T-helper 22 cell (primary cell): Measurements from ENCODE around the gene GRM4.
"Not testable (repeated sequence)": the region's sequence is repeated elsewhere in the genome, so short reads cannot be mapped to it uniquely, and the experiment has no call there.

Source experiments
- DNase-seq: peaks from one replicate; pipeline ENCODE4 v3.0.0-alpha.2; 2020; ENCODE audit warnings: low read depth

The GRM4 gene

DNA sequence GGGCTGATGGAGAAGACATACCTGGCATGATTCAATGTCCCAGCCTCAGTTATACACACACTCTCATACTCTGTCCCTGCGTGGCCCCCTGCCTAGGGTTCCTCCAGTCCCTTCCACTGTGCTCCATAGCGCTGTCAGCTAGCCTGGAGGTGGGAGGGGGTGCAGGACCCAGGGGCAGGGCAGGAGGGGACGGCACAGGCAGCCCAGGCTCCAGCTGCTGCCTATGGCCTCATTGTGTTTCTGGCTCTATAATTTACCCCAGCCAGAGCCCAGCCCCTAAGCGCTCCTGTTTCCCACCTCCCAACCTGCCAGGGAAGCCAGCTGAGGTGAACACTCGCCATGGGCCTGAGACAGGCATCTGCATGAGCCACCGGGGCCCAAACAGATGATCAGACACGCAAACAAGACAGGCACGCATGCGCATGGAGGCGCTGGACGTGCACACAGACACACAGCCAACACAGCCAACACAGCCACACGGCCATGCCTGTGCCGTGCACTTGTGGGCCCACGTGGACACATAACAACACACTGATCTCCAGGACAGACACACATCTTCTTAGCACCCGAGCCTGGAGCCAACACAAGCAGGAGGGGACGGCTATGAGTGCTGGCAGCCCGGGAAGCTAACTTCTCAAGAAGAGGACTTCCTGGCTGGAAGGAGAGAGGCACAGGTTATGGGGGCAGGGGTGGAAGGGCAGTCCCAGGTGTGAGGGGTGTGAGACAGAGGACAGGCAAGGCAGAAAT, 124.9 kb downstream of the GRM4 start:
- DNase-seq, result no peak

DNA sequence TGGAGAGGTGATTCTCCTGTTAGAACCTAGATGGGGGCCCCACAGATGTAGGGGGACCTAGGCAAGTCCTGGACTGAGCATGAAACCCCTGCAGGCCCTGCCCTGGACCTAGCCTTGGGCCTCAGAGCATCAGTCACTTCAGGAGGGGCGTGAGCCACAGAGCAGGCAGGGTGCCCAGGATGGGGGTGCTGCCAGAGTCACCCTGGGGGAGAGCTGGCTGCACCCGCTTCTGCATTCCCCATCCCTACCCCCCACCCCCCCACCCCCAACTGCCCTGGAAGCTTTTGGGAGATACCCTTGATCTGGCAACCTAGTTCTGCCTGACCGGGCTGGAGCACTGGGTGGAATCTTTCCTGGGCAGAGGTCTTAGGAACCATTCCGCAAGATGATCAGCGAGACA, 125.6 kb downstream of the GRM4 start:
- no peak for DNase-seq

DNA sequence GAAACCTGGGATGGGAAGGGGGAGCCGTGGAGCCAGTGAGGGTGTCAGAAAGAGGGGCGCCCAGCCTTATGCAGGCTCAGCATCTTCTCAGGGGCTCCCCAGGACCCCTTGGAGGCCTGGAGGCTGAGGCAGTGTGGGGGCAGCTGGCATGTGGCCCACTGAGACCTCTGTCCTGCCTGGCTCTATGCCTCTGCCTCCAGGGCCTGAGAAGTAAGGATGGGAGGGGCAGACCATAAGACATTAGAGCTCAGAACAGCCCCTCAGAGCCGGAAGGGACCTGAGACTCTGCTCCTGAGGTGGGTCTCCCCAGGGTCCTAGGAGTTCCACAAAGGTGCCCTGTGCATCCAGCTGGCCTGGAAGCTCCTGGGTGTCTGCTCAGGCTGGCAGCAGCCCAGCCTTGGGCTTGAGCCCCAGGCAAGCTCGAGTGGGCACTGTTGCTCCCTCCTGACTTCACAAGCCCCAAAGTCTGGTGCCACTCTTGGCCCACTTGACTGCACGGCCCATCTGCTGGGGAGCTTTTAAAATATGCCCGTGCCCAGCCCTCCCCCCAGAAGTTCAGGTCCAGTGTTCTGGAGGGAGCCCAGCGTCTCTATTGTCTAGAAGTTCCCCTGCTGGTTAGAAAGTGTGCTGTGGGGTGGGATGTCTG, 126.8 kb downstream of the GRM4 start:
- no peak for DNase-seq

- no peak for DNase-seq
These were observed 127.9 kb downstream of the GRM4 start for GRCh38 chr6:34018026-34018425.

DNA sequence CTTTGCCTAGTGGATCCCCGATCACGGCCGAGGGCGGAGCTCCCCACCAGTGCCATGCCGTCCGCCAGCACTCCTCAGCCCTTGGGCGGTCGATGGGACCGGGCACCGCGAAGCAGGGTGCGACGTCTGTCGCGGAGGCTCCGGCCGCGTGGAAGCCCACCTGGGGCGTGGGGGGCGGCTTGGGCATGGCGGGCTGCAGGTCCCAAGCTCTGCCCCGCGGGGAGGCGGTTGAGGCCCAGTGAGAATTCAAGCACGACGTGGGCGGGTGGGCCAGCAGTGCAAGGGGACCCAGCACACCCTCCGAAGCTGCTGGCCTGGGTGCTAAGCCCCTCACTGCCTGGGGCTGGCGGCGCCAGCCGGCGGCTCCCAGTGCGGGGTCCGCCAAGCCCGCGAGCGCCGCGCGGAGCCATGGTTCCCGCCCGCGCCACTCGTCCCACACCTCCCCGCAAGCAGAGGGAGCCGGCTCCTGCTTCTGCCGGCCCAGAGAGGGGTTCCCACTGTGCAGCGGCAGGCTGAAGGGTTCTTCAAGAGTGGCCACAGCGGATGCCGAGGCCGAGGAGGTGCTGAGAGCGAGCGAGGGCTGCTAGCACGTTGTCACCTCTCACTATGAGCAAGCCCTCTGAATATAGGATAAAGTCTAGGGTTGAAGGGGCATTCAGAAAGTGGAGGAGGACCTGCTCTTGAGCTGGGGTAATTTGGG, 128.6 kb downstream of the GRM4 start:
- no peak for DNase-seq

DNA sequence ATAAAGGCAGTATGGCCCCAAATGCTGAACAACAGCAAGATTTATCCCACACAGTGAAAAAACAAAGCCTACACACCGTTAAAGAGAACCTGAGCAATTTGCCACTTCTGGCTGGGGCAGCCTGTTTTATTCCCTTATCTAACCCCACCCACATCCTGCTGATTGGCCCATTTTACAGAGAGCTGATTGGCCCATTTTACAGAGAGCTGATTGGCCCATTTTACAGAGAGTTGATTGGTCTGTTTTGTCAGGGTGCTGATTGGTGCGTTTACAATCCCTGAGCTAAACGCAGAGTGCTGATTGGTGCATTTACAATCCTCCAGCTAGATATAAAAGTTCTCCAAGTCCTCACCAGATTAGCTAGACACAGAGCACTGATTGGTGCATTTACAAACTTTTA, 129.3 kb downstream of the GRM4 start:
- not testable (repeated sequence) for DNase-seq

GRCh38 chr6:34015586-34015985, 130.3 kb downstream of the GRM4 start:
- no peak for DNase-seq

GRCh38 chr6:34011264-34011663, 134.6 kb downstream of the GRM4 start:
- no peak for DNase-seq

DNA sequence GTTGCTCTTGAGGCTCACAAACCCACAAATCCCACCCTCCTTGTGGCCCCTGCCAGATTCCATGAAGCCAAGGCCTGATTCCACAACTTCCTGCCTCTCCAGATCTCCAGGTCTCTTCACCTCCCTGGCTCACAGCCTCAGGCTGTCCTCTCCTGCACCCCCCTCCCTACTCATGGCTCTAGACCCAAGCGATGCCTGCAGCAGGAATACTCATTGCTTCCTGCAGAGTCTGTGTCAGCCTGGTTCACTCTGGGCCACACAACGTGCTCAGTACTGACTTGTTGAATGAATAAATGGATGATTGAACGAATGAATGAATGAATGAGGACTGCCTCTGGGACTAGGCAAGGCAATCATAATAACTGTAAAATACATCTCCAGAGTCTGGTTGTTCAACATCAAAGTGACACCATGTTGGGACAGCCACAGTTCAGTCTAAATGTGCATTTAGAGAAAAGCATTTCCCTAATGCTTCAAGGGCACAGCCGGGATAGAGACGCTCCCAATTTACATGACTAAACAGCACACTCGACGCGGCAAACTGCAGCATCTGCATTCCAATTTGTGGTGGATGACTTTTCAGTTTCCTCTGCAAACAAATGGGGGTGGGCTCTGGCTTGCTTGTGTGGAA, 139.9 kb downstream of the GRM4 start:
- no peak for DNase-seq

DNA sequence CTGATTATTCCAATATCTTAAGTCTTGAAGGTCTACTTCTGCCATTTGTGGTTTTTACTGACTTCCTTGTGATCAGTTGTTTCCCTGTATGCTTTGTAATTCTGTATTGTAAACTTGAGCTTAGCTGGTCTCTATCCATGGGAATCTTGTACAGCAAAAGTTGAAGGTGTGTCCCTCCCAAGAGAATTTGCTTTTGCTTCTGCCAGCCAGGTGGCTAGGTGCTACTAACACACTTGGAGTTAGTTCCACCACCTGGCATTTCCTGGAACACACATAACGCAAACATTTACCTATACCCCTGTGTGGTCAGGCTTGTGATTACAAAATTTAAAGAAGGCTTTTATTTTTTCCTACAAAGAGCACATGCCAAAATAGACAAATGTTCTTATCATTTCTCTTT, 141.2 kb downstream of the GRM4 start:
- no peak for DNase-seq

DNA sequence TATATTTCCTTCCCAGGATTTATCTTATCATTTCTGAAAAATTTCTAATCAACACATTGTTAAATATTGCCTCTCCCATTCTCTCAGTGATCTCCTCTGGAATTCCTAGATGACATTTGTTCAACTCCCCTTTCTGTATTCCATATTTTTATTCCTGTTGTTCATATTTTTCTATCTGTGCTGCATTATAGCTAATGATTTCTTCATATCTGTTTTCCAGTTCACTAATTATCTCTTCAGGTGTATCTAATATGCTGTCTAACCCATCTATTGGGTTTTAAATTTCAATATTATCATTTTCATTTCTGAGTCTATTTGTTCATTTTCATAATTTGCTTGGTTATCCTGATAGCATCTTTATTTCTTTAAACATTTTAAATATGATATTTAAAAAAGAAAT, 141.9 kb downstream of the GRM4 start:
- DNase-seq, result no peak

- no peak for DNase-seq
These were observed 143.9 kb downstream of the GRM4 start for GRCh38 chr6:34001706-34002621.

GRCh38 chr6:34000281-34000680, 145.6 kb downstream of the GRM4 start:
- no peak for DNase-seq

- DNase-seq, result no peak
These were observed 146.3 kb downstream of the GRM4 start for GRCh38 chr6:33999567-33999966.

- DNase-seq, result no peak
These were observed 147.2 kb downstream of the GRM4 start for GRCh38 chr6:33998660-33999059.

- no peak for DNase-seq
These were observed 148.6 kb downstream of the GRM4 start for GRCh38 chr6:33997265-33997664.

DNA sequence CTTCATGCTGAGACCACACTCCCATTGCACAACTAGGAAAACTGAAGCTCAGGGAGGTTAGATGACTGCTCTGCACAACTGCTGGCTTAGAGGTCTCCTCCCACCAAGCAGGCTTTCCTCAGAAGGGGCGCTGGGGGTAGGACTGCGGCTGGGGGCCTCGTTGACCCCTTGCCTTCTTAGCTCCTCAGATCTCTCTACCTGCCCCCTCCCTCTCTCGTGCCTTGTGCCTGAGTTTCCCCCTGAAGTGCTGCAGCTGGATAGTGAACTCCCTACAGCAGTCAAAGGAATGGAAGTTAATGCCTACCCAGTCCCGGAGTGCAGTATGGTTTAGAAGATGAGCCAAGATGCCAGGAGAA, 149.8 kb downstream of the GRM4 start:
- DNase-seq, result no peak

GRCh38 chr6:33995309-33996119, 150.4 kb downstream of the GRM4 start:
- no peak for DNase-seq

GRCh38 chr6:33994472-33995308, 151.2 kb downstream of the GRM4 start:
- DNase-seq, result no peak
